ENCODE measurements around the gene GRB10.

DNA sequence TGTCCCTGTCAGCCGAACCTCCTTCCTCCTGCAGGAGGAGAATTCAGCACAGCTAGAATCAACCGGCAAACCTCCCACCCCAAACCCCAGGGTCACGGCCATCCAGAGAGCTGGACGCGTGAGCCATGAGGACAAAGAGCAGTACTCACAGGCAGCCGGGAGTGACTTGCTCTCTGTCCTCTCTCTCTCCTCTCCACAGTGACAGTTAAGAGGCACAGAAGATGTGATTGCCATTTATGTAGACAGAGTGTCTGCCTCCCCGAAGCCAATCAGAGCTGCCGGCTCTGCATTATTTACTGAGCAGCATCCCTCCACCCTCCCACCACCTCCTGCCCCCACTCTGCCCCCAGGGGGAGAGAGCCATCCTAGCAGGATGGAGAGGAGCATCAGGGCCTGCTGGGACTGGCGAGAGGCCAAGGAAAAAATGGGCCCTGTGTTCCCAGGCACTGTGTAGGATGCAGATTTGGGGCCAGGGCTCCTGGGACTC lies 221.8 kb downstream of the GRB10 start:
- TF ChIP-seq CTCF (IDR thresholded peaks at IDR 0.05 in 4 of 5, conservative IDR thresholded peaks at IDR 0.05 in 1 of 5) (no peak), POLR2A (IDR thresholded peaks at IDR 0.05) (no peak)
